GM12891 (cell line): Measurements from ENCODE around the gene ATRNL1.

Source experiments
- PAX5 ChIP-seq: IDR thresholded peaks from 2 replicates; pipeline ENCODE4 v1.6.1; 2011; ENCODE audit warnings: low read length, moderate library complexity, mild to moderate bottlenecking; ENCODE audit not compliant: insufficient read depth, severe bottlenecking
- POLR2A ChIP-seq: IDR thresholded peaks from 2 replicates; pipeline ENCODE4 v1.6.1; 2011; ENCODE audit warnings: low read depth, low read length, control low read depth
- POLR2AphosphoS5 ChIP-seq: IDR thresholded peaks from 2 replicates; pipeline ENCODE4 v1.6.1; 2011; ENCODE audit warnings: low read depth, low read length, control low read depth
- POU2F2 ChIP-seq: IDR thresholded peaks from 2 replicates; pipeline ENCODE4 v1.6.1; 2011; ENCODE audit warnings: low read depth, mild to moderate bottlenecking, control low read depth, low read length, moderate library complexity
- TAF1 ChIP-seq: IDR thresholded peaks from 2 replicates; pipeline ENCODE4 v1.6.1; 2011; ENCODE audit warnings: low read depth, low read length, control low read depth

- TF ChIP-seq POLR2A: no peak
- TF ChIP-seq TAF1: no peak
- no peak for TF ChIP-seq POU2F2
- no peak for TF ChIP-seq PAX5
- no peak for TF ChIP-seq POLR2AphosphoS5
Observed at GRCh38 chr10:115328331-115328730, 235.2 kb downstream of the ATRNL1 start.
